K562 (cell line): ENCODE measurements around the gene PDCD10. TPM values are rescaled to one million over a fixed set of nuclear protein-coding genes. Genes with fewer than 3 reads are reported as not detected.

Source experiments
- ATAC-seq: fragments of 200-7000 bp; cut with Tn5 transposase; 3 replicates; pipeline ENCODE4 v1.9.1; 2020; ENCODE audit warnings: moderate library complexity
- BruUV-seq: library from RNA; stranded (reverse); fragments of 400-500 nt; replicated peaks from 2 replicates; lab custom pipeline; 2021; lab: Mats Ljungman, UMichigan
- CTCF ChIA-PET: fragments of 300-600 bp; formaldehyde crosslinking; extraction: SDS; loops from one replicate; lab custom pipeline; 2021; ENCODE audit warnings: low intra/inter-chr PET ratio; lab: Yijun Ruan, JAX
- POLR2A ChIA-PET: fragments of 300-600, 350-650 bp; sonication (Branson Sonifier 250); formaldehyde crosslinking; extraction: SDS; loops from one replicate; lab custom pipeline; 2021; ENCODE audit warnings: antibody characterized with exemption, inconsistent platforms; lab: Yijun Ruan, JAX
- DNase-seq, 4 experiments: peaks; one replicate each; pipeline versions ENCODE4 v3.0.0 to v3.0.0-alpha.2; 2011 to 2018; ENCODE audit warnings: low spot score in 3 of 4, mixed read lengths in 3 of 4; ENCODE audit errors: extremely low read depth in 1 of 4
- FAIRE-seq: peaks from 2 replicates; lab custom pipeline; 2011; peaks lifted over from hg19 to GRCh38; lab: Jason Lieb, UNC
- H2AFZ ChIP-seq: 2 replicates; pipeline ENCODE4 v1.6.0; 2011; ENCODE audit warnings: low read depth, low read length, control low read depth, inconsistent platforms
- H3K27ac ChIP-seq: fragments of 200-600 bp; 3 replicates; pipeline ENCODE4 v1.8.0; 2011; ENCODE audit warnings: low read depth, mild to moderate bottlenecking, control low read depth, inconsistent platforms, low read length, moderate library complexity, mixed read lengths; ENCODE audit errors: extremely low read depth
- H3K27me3 ChIP-seq, 2 experiments: fragments of 300-600 bp in 1 of 2; 2 replicates in 1 of 2; 3 replicates in 1 of 2; pipeline versions ENCODE4 v1.6.0 to v1.8.0; 2011; ENCODE audit warnings: inconsistent platforms in 2 of 2, low read length in 2 of 2, mild to moderate bottlenecking in 1 of 2, mixed read lengths in 1 of 2, moderate library complexity in 1 of 2; ENCODE audit not compliant: control insufficient read depth in 2 of 2, insufficient read depth in 2 of 2
- H3K36me3 ChIP-seq: fragments of 300-600 bp; 3 replicates; pipeline ENCODE4 v1.8.0; 2011; ENCODE audit warnings: mild to moderate bottlenecking, low read length, inconsistent platforms; ENCODE audit not compliant: control insufficient read depth, insufficient read depth
- H3K4me1 ChIP-seq, 2 experiments: fragments of 200-600 bp in 1 of 2; replicated peaks in 1 of 2; 2 replicates in 1 of 2; 3 replicates in 1 of 2; pipeline versions ENCODE4 v1.5.1 to v1.8.0; 2011; ENCODE audit warnings: inconsistent platforms in 2 of 2, low read length in 2 of 2, mild to moderate bottlenecking in 1 of 2, mixed read lengths in 1 of 2, moderate library complexity in 1 of 2; ENCODE audit not compliant: control insufficient read depth in 2 of 2, insufficient read depth in 2 of 2
- H3K4me2 ChIP-seq: 2 replicates; pipeline ENCODE4 v1.6.1; 2011; ENCODE audit warnings: low read length, control low read depth, inconsistent platforms, mixed read lengths; ENCODE audit not compliant: insufficient read depth
- H3K4me3 ChIP-seq: fragments of 200-600 bp; sonication (generic), shearing (Covaris generic); 2 replicates; pipeline ENCODE4 v1.5.1; 2016; ENCODE audit warnings: control low read depth, inconsistent platforms
- H3K79me2 ChIP-seq: fragments of 200-600 bp; 3 replicates; pipeline ENCODE4 v1.8.0; 2011; ENCODE audit warnings: low read length, inconsistent platforms; ENCODE audit not compliant: control insufficient read depth, insufficient read depth
- H3K9ac ChIP-seq, 2 experiments: 2 replicates each; pipeline versions ENCODE4 v1.6.0 to v1.6.1; 2011; ENCODE audit warnings: low read depth in 2 of 2, low read length in 2 of 2, control low read depth in 1 of 2, inconsistent platforms in 1 of 2, mild to moderate bottlenecking in 1 of 2, mixed read lengths in 1 of 2; ENCODE audit not compliant: insufficient read depth in 1 of 2
- H3K9me1 ChIP-seq: one replicate; pipeline ENCODE4 v1.6.0; 2011; ENCODE audit warnings: inconsistent platforms, mild to moderate bottlenecking, low read length, moderate library complexity; ENCODE audit not compliant: control insufficient read depth, insufficient read depth
- H3K9me3 ChIP-seq: replicated peaks from 2 replicates; pipeline ENCODE4 v1.5.1; 2011; ENCODE audit warnings: low read depth, low read length, inconsistent platforms; ENCODE audit not compliant: control insufficient read depth, insufficient read depth
- H4K20me1 ChIP-seq: replicated peaks from 2 replicates; pipeline ENCODE4 v1.6.1; 2011; ENCODE audit warnings: low read length, inconsistent platforms, mixed read lengths; ENCODE audit not compliant: control insufficient read depth, insufficient read depth
- GTF2A2 ChIP-seq: IDR thresholded peaks from 2 replicates; pipeline ENCODE4 v1.6.1; 2016; ENCODE audit warnings: mild to moderate bottlenecking, missing genetic modification characterization, missing compliant biosample characterization
- WGBS: fragments of 100-300 bp; shearing (Covaris generic); methylation state at CpG from one replicate; pipeline ENCODE4 v1.1.6; 2016; ENCODE audit warnings: low coverage, mixed read lengths; ENCODE audit not compliant: insufficient coverage; ENCODE audit errors: missing lambda C conversion rate; 5-methylcytosine and 5-hydroxymethylcytosine counted together
- in situ Hi-C: fragments of 300-500 bp; cut with MboI; formaldehyde crosslinking; loops from 4 replicates; pipeline ENCODE4 v1.15.0; 2018; ENCODE audit warnings: inconsistent platforms, mixed read lengths
- intact Hi-C: fragments of 100-400 bp; cut with micrococcal nuclease; formaldehyde crosslinking; loops from 2 replicates; pipeline ENCODE4 v1.14.2; 2022
- polyA plus RNA-seq, 8 experiments: library from polyadenylated mRNA; depleted of rRNA in 4 of 8; stranded (reverse) in 5 of 8; unstranded in 3 of 8; fragments of >200 nt; fragmentation: Nextera tagmentation in 2 of 8; fragmentation: Illumina TruSeq in 1 of 8; extraction: Ambion mirVana in 2 of 8; extraction: Trizol in 1 of 8; gene quantifications; 2 replicates each; pipeline versions ENCODE4 v1.2.1 to v1.2.3, GENCODE V29; 2011 to 2014; ENCODE audit warnings: inconsistent platforms in 1 of 8, missing spikeins in 1 of 8
- total RNA-seq, 7 experiments: library from RNA; depleted of rRNA in 6 of 7; stranded (reverse); fragments of >200 nt in 6 of 7; fragmentation: Illumina TruSeq in 2 of 7; extraction: Trizol in 2 of 7; gene quantifications; 2 replicates each; pipeline versions ENCODE4 v1.2.1 to v1.2.3, GENCODE V29; 2011 to 2021; ENCODE audit warnings: low replicate concordance in 1 of 7
- TF ChIP-seq, protein P1 (sequence below), 2 experiments: fragments of 450-650 bp in 1 of 2; sonication (generic) in 1 of 2; formaldehyde crosslinking in 1 of 2; IDR thresholded peaks; 2 replicates each; pipeline versions ENCODE4 v1.7.1 to v1.9.0; 2016 to 2022; ENCODE audit warnings: inconsistent platforms in 1 of 2, mild to moderate bottlenecking in 1 of 2, missing genetic modification reagents in 1 of 2

Gene PDCD10
- total and polyA plus RNA-seq, 9 of the 15 experiments (the other 6 are each of a cell fraction or from before 2014, with no cell fraction given) = 121 to 476 (median 232) TPM

DNA sequence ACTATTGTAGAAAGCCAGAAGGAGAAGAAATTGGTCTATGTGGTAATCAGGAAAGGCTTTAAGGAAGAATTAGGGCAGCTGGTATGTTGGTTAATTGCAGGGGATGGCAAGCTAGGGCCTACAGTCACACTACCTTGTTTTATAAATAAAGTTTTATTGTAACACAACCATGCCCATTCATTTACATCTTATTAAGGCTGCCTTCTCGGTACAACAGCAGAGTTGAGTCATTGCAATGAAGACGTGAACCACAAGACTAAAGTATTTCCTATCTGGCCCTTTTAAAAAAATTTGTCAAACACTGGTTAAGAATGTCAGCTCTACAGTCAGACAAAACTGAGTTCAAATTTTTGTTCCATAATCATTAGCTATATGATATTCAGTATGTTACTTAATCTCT is 9.1 kb upstream of the PDCD10 start:
- Histone ChIP-seq H3K4me1 (peaks cover 3 to 16% of the 10 kb centered on the region in 2 experiments; a peak in 3 of 5 replicates), H4K20me1 (no peaks in the 10 kb centered on the region), H3K4me3 (no peak overlapping the region), H3K36me3 (peaks cover 3% of the 10 kb centered on the region; the same call in 1 of the 3 replicates), H3K79me2 (peaks cover 26% of the 10 kb centered on the region), H3K9me3 (no peaks in the 10 kb centered on the region), H3K9me1 (no peaks in the 10 kb centered on the region), H3K4me2 (no peak overlapping the region), H2AFZ (no peak overlapping the region), H3K27me3 (no peaks in the 10 kb centered on the region), H3K9ac (no peak overlapping the region), H3K27ac (no peak overlapping the region)
- no TSS peak for BruUV-seq
- intact Hi-C loops (loop anchor here (10.0 kb wide), 1 partner anchor 139 kb away; no protein-coding TSS in a partner anchor), in situ Hi-C loops (no loop called here)
- CTCF ChIA-PET = no interaction called here
- POLR2A ChIA-PET = interaction anchor here (1.3 kb wide), 1 partner anchor 8 kb away, joined by 5 read pairs; the partner anchor contains the start of gene SERPINI1
- FAIRE-seq (no peak), DNase-seq (no peak), ATAC-seq (no peak)
- TF ChIP-seq, protein P1, sequence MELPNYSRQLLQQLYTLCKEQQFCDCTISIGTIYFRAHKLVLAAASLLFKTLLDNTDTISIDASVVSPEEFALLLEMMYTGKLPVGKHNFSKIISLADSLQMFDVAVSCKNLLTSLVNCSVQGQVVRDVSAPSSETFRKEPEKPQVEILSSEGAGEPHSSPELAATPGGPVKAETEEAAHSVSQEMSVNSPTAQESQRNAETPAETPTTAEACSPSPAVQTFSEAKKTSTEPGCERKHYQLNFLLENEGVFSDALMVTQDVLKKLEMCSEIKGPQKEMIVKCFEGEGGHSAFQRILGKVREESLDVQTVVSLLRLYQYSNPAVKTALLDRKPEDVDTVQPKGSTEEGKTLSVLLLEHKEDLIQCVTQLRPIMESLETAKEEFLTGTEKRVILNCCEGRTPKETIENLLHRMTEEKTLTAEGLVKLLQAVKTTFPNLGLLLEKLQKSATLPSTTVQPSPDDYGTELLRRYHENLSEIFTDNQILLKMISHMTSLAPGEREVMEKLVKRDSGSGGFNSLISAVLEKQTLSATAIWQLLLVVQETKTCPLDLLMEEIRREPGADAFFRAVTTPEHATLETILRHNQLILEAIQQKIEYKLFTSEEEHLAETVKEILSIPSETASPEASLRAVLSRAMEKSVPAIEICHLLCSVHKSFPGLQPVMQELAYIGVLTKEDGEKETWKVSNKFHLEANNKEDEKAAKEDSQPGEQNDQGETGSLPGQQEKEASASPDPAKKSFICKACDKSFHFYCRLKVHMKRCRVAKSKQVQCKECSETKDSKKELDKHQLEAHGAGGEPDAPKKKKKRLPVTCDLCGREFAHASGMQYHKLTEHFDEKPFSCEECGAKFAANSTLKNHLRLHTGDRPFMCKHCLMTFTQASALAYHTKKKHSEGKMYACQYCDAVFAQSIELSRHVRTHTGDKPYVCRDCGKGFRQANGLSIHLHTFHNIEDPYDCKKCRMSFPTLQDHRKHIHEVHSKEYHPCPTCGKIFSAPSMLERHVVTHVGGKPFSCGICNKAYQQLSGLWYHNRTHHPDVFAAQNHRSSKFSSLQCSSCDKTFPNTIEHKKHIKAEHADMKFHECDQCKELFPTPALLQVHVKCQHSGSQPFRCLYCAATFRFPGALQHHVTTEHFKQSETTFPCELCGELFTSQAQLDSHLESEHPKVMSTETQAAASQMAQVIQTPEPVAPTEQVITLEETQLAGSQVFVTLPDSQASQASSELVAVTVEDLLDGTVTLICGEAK (IDR thresholded peaks at IDR 0.05) = peak; percentile 91
- TF ChIP-seq, protein P1 (CRISPR knock-in tag; IDR thresholded peaks at IDR 0.05) = peak; percentile 86
- TF ChIP-seq GTF2A2 (tag) = no peak
- WGBS = 67% methylated on average over 2 of the region's 2 CpGs
